GM20000 (cell line): ENCODE results near the gene KDF1.

Experiments
- DNase-seq: peaks from one replicate; pipeline ENCODE4 v3.0.0; 2012; ENCODE audit warnings: low spot score
- TF ChIP-seq, protein P1 (sequence below): IDR thresholded peaks from 2 replicates; pipeline ENCODE4 v1.5.1; 2012; ENCODE audit warnings: mild to moderate bottlenecking, control low read depth; ENCODE audit errors: extremely low read depth, missing control alignments

KDF1 gene

DNA sequence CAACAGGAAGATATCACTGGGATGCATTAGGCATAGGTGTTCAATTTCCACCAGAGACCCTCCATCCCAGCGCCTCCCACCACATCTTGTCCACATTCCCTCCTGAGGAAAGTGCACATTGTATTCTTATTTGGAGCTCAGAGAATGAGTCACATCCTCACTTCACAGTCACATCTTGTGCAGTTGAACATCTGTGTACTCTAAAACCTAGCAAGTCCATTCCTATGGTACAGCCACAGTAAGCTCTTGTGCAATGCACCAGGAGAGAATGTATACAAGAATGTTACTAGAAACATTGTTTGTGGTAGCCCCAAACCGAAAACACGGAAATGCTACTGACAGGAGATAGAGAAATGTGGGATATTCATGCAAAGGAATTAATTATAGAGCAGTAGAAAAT lies 1.6 kb upstream of the KDF1 start:
- no peak for DNase-seq
- TF ChIP-seq, protein P1, sequence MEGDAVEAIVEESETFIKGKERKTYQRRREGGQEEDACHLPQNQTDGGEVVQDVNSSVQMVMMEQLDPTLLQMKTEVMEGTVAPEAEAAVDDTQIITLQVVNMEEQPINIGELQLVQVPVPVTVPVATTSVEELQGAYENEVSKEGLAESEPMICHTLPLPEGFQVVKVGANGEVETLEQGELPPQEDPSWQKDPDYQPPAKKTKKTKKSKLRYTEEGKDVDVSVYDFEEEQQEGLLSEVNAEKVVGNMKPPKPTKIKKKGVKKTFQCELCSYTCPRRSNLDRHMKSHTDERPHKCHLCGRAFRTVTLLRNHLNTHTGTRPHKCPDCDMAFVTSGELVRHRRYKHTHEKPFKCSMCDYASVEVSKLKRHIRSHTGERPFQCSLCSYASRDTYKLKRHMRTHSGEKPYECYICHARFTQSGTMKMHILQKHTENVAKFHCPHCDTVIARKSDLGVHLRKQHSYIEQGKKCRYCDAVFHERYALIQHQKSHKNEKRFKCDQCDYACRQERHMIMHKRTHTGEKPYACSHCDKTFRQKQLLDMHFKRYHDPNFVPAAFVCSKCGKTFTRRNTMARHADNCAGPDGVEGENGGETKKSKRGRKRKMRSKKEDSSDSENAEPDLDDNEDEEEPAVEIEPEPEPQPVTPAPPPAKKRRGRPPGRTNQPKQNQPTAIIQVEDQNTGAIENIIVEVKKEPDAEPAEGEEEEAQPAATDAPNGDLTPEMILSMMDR: no peak

- DNase-seq: no peak
- TF ChIP-seq, protein P1: no peak
Measured at GRCh38 chr1:26960625-26960966, 328 bp upstream of the KDF1 start.

GRCh38 chr1:26959270-26959669 lies 998 bp downstream of the KDF1 start:
- DNase-seq: no peak
- TF ChIP-seq, protein P1: no peak

- TF ChIP-seq, protein P1: no peak
- no peak for DNase-seq
Measured at GRCh38 chr1:26957306-26957705, 3.0 kb downstream of the KDF1 start.

- TF ChIP-seq, protein P1: no peak
- no peak for DNase-seq
Measured at GRCh38 chr1:26956321-26956720, 3.9 kb downstream of the KDF1 start.

DNA sequence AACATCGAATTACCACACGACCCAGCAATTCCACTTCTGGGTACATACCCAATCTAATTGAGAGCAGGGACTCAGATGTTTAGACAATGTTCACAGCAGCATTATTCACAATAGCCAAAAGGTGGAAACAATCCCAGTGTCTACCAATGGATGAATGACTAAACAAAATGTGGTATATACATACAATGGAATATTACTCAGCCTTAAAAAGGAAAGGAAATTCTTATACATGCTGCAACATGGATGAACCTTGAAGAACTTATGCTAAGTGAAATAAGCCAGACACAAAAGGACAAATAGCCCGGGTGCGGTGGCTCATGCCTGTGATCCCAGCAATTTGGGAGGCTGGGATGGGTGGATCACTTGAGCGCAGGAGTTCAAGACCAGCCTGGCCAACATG lies 6.9 kb downstream of the KDF1 start:
- TF ChIP-seq, protein P1: no peak
- no peak for DNase-seq

DNA sequence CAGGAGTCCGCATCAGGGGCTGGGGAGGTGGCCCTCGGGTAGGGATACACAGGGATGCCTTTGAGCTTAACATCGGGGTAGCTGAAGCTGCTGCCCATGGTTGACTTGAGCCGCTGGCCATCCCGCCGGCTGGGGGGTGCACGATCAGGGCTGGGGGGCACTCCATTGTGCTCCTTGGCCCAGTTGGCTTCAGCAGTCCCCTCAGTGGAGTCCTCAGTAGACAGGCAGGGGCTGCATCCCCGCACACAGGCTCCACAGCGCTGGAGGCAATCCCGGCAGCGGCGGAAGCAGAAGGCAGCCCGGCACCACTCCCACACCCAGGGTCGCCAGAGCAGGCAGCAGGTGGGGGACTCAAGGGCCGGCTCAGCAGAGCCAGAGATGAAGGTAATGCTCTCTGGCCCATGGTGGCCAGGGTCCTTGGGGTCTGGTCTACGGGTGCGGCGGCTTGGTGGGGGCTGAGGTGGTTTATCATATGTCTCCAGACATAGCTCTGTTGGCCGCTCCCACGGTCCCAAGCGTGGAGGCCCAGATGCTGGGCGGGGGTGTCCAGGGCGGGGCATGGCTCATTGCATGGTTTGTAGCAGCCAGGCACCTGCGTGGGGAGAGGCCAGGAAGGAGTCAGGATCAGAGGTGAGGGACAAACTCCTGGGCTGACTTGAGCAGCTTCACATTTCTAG lies 8.3 kb downstream of the KDF1 start:
- TF ChIP-seq, protein P1: no peak
- DNase-seq: no peak
